Keratinocyte (primary cell): ENCODE results near the gene ERG. TPM values are rescaled to one million over a fixed set of nuclear protein-coding genes. Genes with fewer than 3 reads are reported as not detected.

ENCODE experiments used
- DNase-seq: peaks from one replicate; pipeline ENCODE4 v3.0.0-alpha.2; 2011; ENCODE audit warnings: low read depth, missing footprints, low spot score
- FAIRE-seq: peaks from 2 replicates; lab custom pipeline; 2011; peaks lifted over from hg19 to GRCh38; lab: Jason Lieb, UNC
- H2AFZ ChIP-seq: 2 replicates; pipeline ENCODE4 v1.6.0; 2012; ENCODE audit warnings: low read length, control low read depth, inconsistent platforms; ENCODE audit not compliant: control insufficient read depth
- H3K27ac ChIP-seq: 2 replicates; pipeline ENCODE4 v1.5.1; 2011; ENCODE audit warnings: low read length; ENCODE audit not compliant: control insufficient read depth, insufficient read depth
- H3K27me3 ChIP-seq: 3 replicates; pipeline ENCODE4 v1.6.0; 2011; ENCODE audit warnings: low read length; ENCODE audit not compliant: control insufficient read depth, insufficient read depth; ENCODE audit errors: extremely low read depth
- H3K36me3 ChIP-seq, 2 experiments: 2 replicates in 1 of 2; 3 replicates in 1 of 2; pipeline ENCODE4 v1.5.1; 2011; ENCODE audit warnings: low read length in 2 of 2, mild to moderate bottlenecking in 1 of 2; ENCODE audit not compliant: control insufficient read depth in 2 of 2, insufficient read depth in 2 of 2; ENCODE audit errors: extremely low read depth in 1 of 2
- H3K4me1 ChIP-seq: 3 replicates; pipeline ENCODE4 v1.5.1; 2011; ENCODE audit warnings: low read length; ENCODE audit not compliant: control insufficient read depth, insufficient read depth; ENCODE audit errors: extremely low read depth
- H3K4me2 ChIP-seq: 3 replicates; pipeline ENCODE4 v1.6.0; 2011; ENCODE audit warnings: low read depth, low read length; ENCODE audit not compliant: control insufficient read depth, insufficient read depth; ENCODE audit errors: extremely low read depth
- H3K4me3 ChIP-seq, 3 experiments: fragments of 200-600 bp in 1 of 3; sonication (generic) in 1 of 3; 2 replicates in 2 of 3; 3 replicates in 1 of 3; pipeline ENCODE4 v1.5.1; 2011 to 2016; ENCODE audit warnings: low read length in 3 of 3, mild to moderate bottlenecking in 3 of 3, control low read depth in 2 of 3, inconsistent platforms in 1 of 3, low read depth in 1 of 3, mixed read lengths in 1 of 3, mixed run types in 1 of 3, moderate library complexity in 1 of 3; ENCODE audit not compliant: control insufficient read depth in 2 of 3, insufficient read depth in 2 of 3; ENCODE audit errors: extremely low read depth in 1 of 3
- H3K79me2 ChIP-seq: 2 replicates; pipeline ENCODE4 v1.6.0; 2012; ENCODE audit warnings: low read length; ENCODE audit not compliant: control insufficient read depth, insufficient read depth
- H3K9ac ChIP-seq: 3 replicates; pipeline ENCODE4 v1.6.0; 2011; ENCODE audit warnings: low read length; ENCODE audit not compliant: control insufficient read depth, insufficient read depth; ENCODE audit errors: extremely low read depth
- H3K9me1 ChIP-seq: 3 replicates; pipeline ENCODE4 v1.6.0; 2011; ENCODE audit warnings: low read length; ENCODE audit not compliant: control insufficient read depth, insufficient read depth; ENCODE audit errors: extremely low read depth
- H3K9me3 ChIP-seq: 2 replicates; pipeline ENCODE4 v1.5.1; 2012; ENCODE audit warnings: low read depth, low read length; ENCODE audit not compliant: control insufficient read depth
- H4K20me1 ChIP-seq: 3 replicates; pipeline ENCODE4 v1.6.0; 2011; ENCODE audit warnings: low read length; ENCODE audit not compliant: control insufficient read depth, insufficient read depth; ENCODE audit errors: extremely low read depth
- CTCF ChIP-seq, 3 experiments: IDR thresholded peaks in 1 of 3; conservative IDR thresholded peaks in 1 of 3; optimal IDR thresholded peaks in 1 of 3; 2 replicates in 2 of 3; 3 replicates in 1 of 3; pipeline versions ENCODE3 to v1.5.1; 2011; ENCODE audit warnings: low read length in 3 of 3, mild to moderate bottlenecking in 3 of 3, moderate library complexity in 2 of 3, control low read depth in 1 of 3, inconsistent platforms in 1 of 3; ENCODE audit not compliant: insufficient read depth in 2 of 3; ENCODE audit errors: extremely low read depth in 1 of 3
- EZH2 ChIP-seq: IDR thresholded peaks from one replicate; pipeline ENCODE4 v1.6.1; 2012; ENCODE audit warnings: inconsistent platforms, mild to moderate bottlenecking, low read length, moderate library complexity
- dilution Hi-C: fragments of 300-500 bp; cut with MboI; formaldehyde crosslinking; loops from one replicate; pipeline ENCODE4 v1.7.0; 2020; ENCODE audit warnings: low sequenced_read_pairs; ENCODE audit not compliant: extremely low pct_ligation_motif_present
- polyA minus RNA-seq, 3 experiments: library from RNA; depleted of rRNA, polyadenylated mRNA; stranded (reverse); fragments of >200 nt; gene quantifications; 1 replicate in 1 of 3; 2 replicates in 1 of 3; 3 replicates in 1 of 3; pipeline ENCODE4 v1.2.3, GENCODE V29; 2011
- polyA plus RNA-seq, 5 experiments: library from polyadenylated mRNA; depleted of rRNA in 3 of 5; stranded (reverse) in 3 of 5; stranded (forward) in 1 of 5; unstranded in 1 of 5; fragments of >200 nt; gene quantifications; 1 replicate in 1 of 5; 2 replicates in 3 of 5; 3 replicates in 1 of 5; pipeline versions ENCODE4 v1.2.1 to v1.2.3, GENCODE V29; 2011 to 2012; ENCODE audit warnings: missing spikeins in 2 of 5, low read depth in 1 of 5, low replicate concordance in 1 of 5

The ERG gene
- polyA plus RNA-seq (0.08 to 0.19 TPM (median 0.09 TPM) in 3 replicates), polyA minus RNA-seq (0.61 to 0.89 TPM in 2 of 3 replicates, not detected in the other)
- polyA plus RNA-seq (2011; ENCODE audit: low read depth), result 1.1 TPM
- polyA plus RNA-seq (2011; cell fraction: cytosol; rRNA removed), result 0.06 and 0.12 TPM in 2 replicates
- polyA plus RNA-seq (2011; cell fraction: nucleus; rRNA removed), result 0.23 and 0.35 TPM in 2 replicates
- polyA plus RNA-seq (2012; ENCODE audit: low replicate concordance), result 0.07 TPM in 1 of 2 replicates, not detected in the other
- not detected for polyA minus RNA-seq (2011; cell fraction: cytosol; rRNA and poly(A)+ RNA removed)
- polyA minus RNA-seq (2011; cell fraction: nucleus; rRNA and poly(A)+ RNA removed), result 0.42 and 1.0 TPM in 2 replicates

GRCh38 chr21:38498057-38498833 is at the start of gene ERG:
ERG (minus strand) TSS chr21:38498477; CDS start chr21:38498380, 97 bp downstream.
- no peak for FAIRE-seq

GRCh38 chr21:38544661-38545060 is 46.4 kb upstream of the ERG start:
- no peak overlapping the region for H3K4me3 ChIP-seq
- H2AFZ ChIP-seq, result no peak overlapping the region
- H3K9ac ChIP-seq, result no peak overlapping the region
- H3K4me2 ChIP-seq, result no peak overlapping the region
- H3K79me2 ChIP-seq, result no peaks in the 10 kb centered on the region
- no peaks in the 10 kb centered on the region for H4K20me1 ChIP-seq
- no peaks in the 10 kb centered on the region for H3K4me1 ChIP-seq
- H3K9me1 ChIP-seq, result no peaks in the 10 kb centered on the region
- H3K27me3 ChIP-seq, result no peaks in the 10 kb centered on the region
- DNase-seq (no peak), FAIRE-seq (no peak)
- no peak overlapping the region for H3K27ac ChIP-seq
- no peaks in the 10 kb centered on the region for H3K9me3 ChIP-seq
- no peaks in the 10 kb centered on the region for H3K36me3 ChIP-seq
- dilution Hi-C loops, result no loop called here
- TF ChIP-seq EZH2 (no peak), CTCF (optimal IDR thresholded peaks at IDR 0.05 in 1 of 3, IDR thresholded peaks at IDR 0.05 in 1 of 3, conservative IDR thresholded peaks at IDR 0.05 in 1 of 3; ENCODE audit: extremely low read depth in 1 of 3, insufficient read depth in 2 of 3, low read length in 3 of 3) (no peak)

More at GRCh38 chr21:38498057-38498833, at the start of gene ERG:
- no peak for DNase-seq
- Histone ChIP-seq H3K27ac (no peak within 1 kb of the TSS), H3K9me1 (no peaks in the 10 kb centered on the region), H3K4me1 (peaks cover 2% of the 10 kb centered on the region), H3K4me2 (no peak within 1 kb of the TSS), H3K9ac (no peak within 1 kb of the TSS), H3K36me3 (no peaks in the 10 kb centered on the region), H3K79me2 (no peaks in the 10 kb centered on the region), H3K27me3 (no peaks in the 10 kb centered on the region), H2AFZ (no peak within 1 kb of the TSS), H3K4me3 (no peak within 1 kb of the TSS), H3K9me3 (no peaks in the 10 kb centered on the region), H4K20me1 (no peaks in the 10 kb centered on the region)
- no peak for TF ChIP-seq EZH2
- no peak for TF ChIP-seq CTCF (optimal IDR thresholded peaks at IDR 0.05 in 1 of 3, IDR thresholded peaks at IDR 0.05 in 1 of 3, conservative IDR thresholded peaks at IDR 0.05 in 1 of 3; ENCODE audit: extremely low read depth in 1 of 3, insufficient read depth in 2 of 3, low read length in 3 of 3)
- dilution Hi-C loops, result no loop called here
